ENCODE measurements around the gene HYCC1.

The HYCC1 gene

DNA sequence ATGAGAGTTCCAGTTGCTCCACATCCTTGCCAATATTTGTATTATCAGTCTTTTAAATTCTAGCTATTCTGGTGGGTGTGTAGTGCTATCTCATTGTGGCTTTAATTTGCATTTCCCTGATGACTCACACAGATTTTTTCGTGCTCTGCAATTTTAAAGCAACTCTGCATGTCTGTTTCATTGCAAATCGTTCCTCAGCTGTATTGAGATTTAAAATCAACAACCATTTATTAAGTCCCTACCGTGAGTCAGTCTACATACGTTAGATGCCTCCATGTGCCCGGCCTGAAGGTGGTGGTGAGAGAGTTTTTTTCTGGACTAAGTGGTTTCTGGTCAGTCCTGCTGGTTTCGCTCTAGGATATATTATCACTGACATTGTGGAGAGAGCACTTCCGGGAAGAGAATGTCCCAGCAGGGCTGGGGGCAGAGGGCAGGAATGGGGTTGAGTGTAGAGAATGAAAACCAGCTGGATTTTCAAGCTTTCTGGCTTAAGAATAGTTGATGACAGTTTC, 8.4 kb upstream of the HYCC1 start:
- H2AFZ ChIP-seq (ENCODE audit: low read depth): no peak overlapping the region
- no peaks in the 10 kb centered on the region for H3K36me3 ChIP-seq (ENCODE audit: insufficient read depth)
- H3K27me3 ChIP-seq (ENCODE audit: insufficient read depth, low read depth): no peaks in the 10 kb centered on the region
- H3K9ac ChIP-seq: no peak overlapping the region
- peaks cover 4% of the 10 kb centered on the region for H3K4me1 ChIP-seq (ENCODE audit: low read depth, poor library complexity, severe bottlenecking)
- TF ChIP-seq, protein P1, sequence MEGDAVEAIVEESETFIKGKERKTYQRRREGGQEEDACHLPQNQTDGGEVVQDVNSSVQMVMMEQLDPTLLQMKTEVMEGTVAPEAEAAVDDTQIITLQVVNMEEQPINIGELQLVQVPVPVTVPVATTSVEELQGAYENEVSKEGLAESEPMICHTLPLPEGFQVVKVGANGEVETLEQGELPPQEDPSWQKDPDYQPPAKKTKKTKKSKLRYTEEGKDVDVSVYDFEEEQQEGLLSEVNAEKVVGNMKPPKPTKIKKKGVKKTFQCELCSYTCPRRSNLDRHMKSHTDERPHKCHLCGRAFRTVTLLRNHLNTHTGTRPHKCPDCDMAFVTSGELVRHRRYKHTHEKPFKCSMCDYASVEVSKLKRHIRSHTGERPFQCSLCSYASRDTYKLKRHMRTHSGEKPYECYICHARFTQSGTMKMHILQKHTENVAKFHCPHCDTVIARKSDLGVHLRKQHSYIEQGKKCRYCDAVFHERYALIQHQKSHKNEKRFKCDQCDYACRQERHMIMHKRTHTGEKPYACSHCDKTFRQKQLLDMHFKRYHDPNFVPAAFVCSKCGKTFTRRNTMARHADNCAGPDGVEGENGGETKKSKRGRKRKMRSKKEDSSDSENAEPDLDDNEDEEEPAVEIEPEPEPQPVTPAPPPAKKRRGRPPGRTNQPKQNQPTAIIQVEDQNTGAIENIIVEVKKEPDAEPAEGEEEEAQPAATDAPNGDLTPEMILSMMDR (conservative IDR thresholded peaks at IDR 0.05; ENCODE audit: low read depth, low read length): no peak
- no peak overlapping the region for H3K4me2 ChIP-seq
- no peak overlapping the region for H3K4me3 ChIP-seq (IDR thresholded peaks at IDR 0.05; ENCODE audit: insufficient read depth, low read depth, low read length)
- no peak overlapping the region for H3K27ac ChIP-seq
- no peaks in the 10 kb centered on the region for H4K20me1 ChIP-seq (ENCODE audit: insufficient read depth)
- no peaks in the 10 kb centered on the region for H3K79me2 ChIP-seq (ENCODE audit: insufficient read depth, low read depth)

DNA sequence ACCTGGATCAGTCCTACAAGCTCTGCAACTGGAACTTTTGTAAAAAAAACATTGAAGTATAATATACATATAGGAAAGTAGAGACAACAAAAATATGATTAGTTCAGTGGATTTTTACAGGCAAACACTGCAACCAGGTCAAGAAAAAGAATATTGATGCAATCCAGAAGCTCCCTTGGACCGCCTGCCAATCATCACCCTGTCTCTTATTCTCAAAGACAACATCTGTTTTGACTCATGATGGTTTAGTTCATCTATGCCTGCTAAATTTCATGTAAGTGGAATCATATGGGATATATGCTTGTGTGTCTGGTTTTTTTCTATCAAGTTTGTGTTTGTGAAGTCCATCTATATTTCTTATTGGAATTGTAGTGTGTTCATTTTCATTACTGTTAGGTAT, 7.7 kb upstream of the HYCC1 start:
- no peak overlapping the region for H3K4me3 ChIP-seq (IDR thresholded peaks at IDR 0.05; ENCODE audit: insufficient read depth, low read depth, low read length)

DNA sequence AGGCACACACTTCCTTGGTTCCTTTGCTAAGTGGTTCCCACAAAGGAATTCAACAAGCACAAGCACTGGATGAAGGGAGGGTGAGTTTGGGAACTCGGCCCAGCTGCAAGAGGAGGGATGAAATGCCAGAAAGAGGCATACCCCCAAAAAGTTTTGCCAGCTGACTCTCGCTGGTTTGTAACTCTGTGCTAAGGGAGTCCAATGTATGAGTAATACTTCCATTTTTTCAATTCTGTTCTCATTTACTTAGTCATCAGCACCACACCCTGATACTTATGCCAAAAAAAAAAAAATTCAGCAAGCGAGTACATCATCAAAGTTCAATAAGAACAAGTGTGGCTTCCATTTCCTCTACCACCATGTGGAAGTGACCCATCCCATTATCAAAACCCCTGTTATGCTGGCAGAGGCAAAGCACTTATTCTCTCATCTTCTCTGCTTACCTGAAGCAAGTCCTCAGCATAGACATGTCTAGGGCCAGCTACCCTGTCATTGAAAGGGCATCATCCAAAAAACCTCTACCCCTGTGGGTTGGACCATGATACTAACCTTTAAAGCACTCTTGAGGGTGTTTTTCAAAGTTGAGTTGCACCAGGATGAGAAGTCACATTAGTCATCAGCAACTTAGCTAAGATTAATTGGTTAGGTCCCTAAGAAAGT, 6.9 kb upstream of the HYCC1 start:
- Histone ChIP-seq H3K4me1 (ENCODE audit: low read depth, poor library complexity, severe bottlenecking) (peaks cover 4% of the 10 kb centered on the region), H3K27ac (no peak overlapping the region), H3K79me2 (ENCODE audit: insufficient read depth, low read depth) (no peaks in the 10 kb centered on the region), H3K9ac (no peak overlapping the region), H3K4me2 (no peak overlapping the region), H3K4me3 (IDR thresholded peaks at IDR 0.05; ENCODE audit: insufficient read depth, low read depth, low read length) (no peak overlapping the region), H4K20me1 (ENCODE audit: insufficient read depth) (no peaks in the 10 kb centered on the region), H3K27me3 (ENCODE audit: insufficient read depth, low read depth) (no peaks in the 10 kb centered on the region), H2AFZ (ENCODE audit: low read depth) (no peak overlapping the region), H3K36me3 (ENCODE audit: insufficient read depth) (no peaks in the 10 kb centered on the region)
- TF ChIP-seq, protein P1 (conservative IDR thresholded peaks at IDR 0.05; ENCODE audit: low read depth, low read length): no peak

More for the DNA sequence above, 7.7 kb upstream of the HYCC1 start:
- Histone ChIP-seq H3K79me2 (ENCODE audit: insufficient read depth, low read depth) (no peaks in the 10 kb centered on the region), H3K4me1 (ENCODE audit: low read depth, poor library complexity, severe bottlenecking) (peaks cover 4% of the 10 kb centered on the region), H3K36me3 (ENCODE audit: insufficient read depth) (no peaks in the 10 kb centered on the region), H4K20me1 (ENCODE audit: insufficient read depth) (no peaks in the 10 kb centered on the region), H3K27ac (no peak overlapping the region), H3K27me3 (ENCODE audit: insufficient read depth, low read depth) (no peaks in the 10 kb centered on the region), H2AFZ (ENCODE audit: low read depth) (no peak overlapping the region), H3K4me2 (no peak overlapping the region), H3K9ac (no peak overlapping the region)
- TF ChIP-seq, protein P1 (conservative IDR thresholded peaks at IDR 0.05; ENCODE audit: low read depth, low read length): no peak

DNA sequence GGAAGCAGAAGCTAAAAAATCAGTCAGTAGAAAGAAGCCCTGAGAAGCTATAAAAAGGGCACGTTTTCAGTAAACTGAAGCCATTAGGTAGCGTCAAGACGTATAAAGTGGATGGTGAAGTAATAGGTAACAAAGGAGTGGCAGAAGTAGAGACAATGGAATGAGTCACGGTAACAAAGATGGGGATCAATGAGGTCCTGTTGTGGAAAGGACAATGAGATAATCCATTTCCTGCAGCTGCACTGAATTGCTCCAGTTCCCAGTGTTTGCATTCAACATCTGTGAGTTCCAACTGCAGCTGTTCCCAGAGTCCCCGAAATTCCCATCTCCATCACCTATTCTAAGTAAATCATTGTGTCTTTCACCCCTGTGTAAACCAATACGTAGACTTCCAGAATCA, 4.8 kb upstream of the HYCC1 start:
- H3K27me3 ChIP-seq (ENCODE audit: insufficient read depth, low read depth): no peaks in the 10 kb centered on the region
- no peaks in the 10 kb centered on the region for H3K36me3 ChIP-seq (ENCODE audit: insufficient read depth)
- no peak overlapping the region for H3K4me3 ChIP-seq (IDR thresholded peaks at IDR 0.05; ENCODE audit: insufficient read depth, low read depth, low read length)
- H3K79me2 ChIP-seq (ENCODE audit: insufficient read depth, low read depth): peaks cover 2% of the 10 kb centered on the region; the same call in 1 of the 2 replicates
- peaks cover 15% of the 10 kb centered on the region for H3K4me1 ChIP-seq (ENCODE audit: low read depth, poor library complexity, severe bottlenecking)
- no peaks in the 10 kb centered on the region for H4K20me1 ChIP-seq (ENCODE audit: insufficient read depth)
- no peak overlapping the region for H3K27ac ChIP-seq
- no peak overlapping the region for H3K9ac ChIP-seq
- H2AFZ ChIP-seq (ENCODE audit: low read depth): no peak overlapping the region
- TF ChIP-seq, protein P1 (conservative IDR thresholded peaks at IDR 0.05; ENCODE audit: low read depth, low read length): no peak
- no peak overlapping the region for H3K4me2 ChIP-seq
